GM06990 (cell line): ENCODE measurements around the gene ZNF700.
"Not testable (repeated sequence)": the region's sequence is repeated elsewhere in the genome, so short reads cannot be mapped to it uniquely, and the experiment has no call there.

ENCODE experiments used
- DNase-seq: peaks from one replicate; pipeline ENCODE4 v3.0.0-alpha.2; 2011; ENCODE audit not compliant: insufficient read length; ENCODE audit errors: extremely low read depth
- H3K27me3 ChIP-seq: replicated peaks from 2 replicates; pipeline ENCODE4 v1.6.0; 2011; ENCODE audit warnings: low read length; ENCODE audit not compliant: control insufficient read depth, insufficient read depth
- H3K36me3 ChIP-seq: 2 replicates; pipeline ENCODE4 v1.5.1; 2011; ENCODE audit warnings: low read length; ENCODE audit not compliant: control insufficient read depth, insufficient read depth
- H3K4me3 ChIP-seq: replicated peaks from 2 replicates; pipeline ENCODE4 v1.5.1; 2011; ENCODE audit warnings: low read depth, mild to moderate bottlenecking, control low read depth, low read length
- CTCF ChIP-seq: IDR thresholded peaks from 2 replicates; pipeline ENCODE4 v1.5.1; 2011; ENCODE audit warnings: low read length, control low read depth, mild to moderate bottlenecking, inconsistent platforms; ENCODE audit not compliant: insufficient read depth, poor library complexity, severe bottlenecking

Gene ZNF700

GRCh38 chr19:11942008-11942842, 17.3 kb downstream of the ZNF700 start:
- no peak for TF ChIP-seq CTCF
- no peak for DNase-seq
- H3K27me3 ChIP-seq = no peaks in the 10 kb centered on the region
- H3K4me3 ChIP-seq = no peak overlapping the region
- peaks cover 7% of the 10 kb centered on the region for H3K36me3 ChIP-seq

- Histone ChIP-seq H3K27me3 (no peaks in the 10 kb centered on the region), H3K4me3 (no peak overlapping the region), H3K36me3 (peaks cover 10% of the 10 kb centered on the region)
- no peak for TF ChIP-seq CTCF
- no peak for DNase-seq
Observed at GRCh38 chr19:11942843-11943108, 17.9 kb downstream of the ZNF700 start.

- no peak for DNase-seq
- H3K36me3 ChIP-seq = peaks cover 17% of the 10 kb centered on the region
- TF ChIP-seq CTCF = no peak
- no peaks in the 10 kb centered on the region for H3K27me3 ChIP-seq
- no peak overlapping the region for H3K4me3 ChIP-seq
Observed at GRCh38 chr19:11944656-11945055, 19.7 kb downstream of the ZNF700 start.

GRCh38 chr19:11948646-11949045, 23.7 kb downstream of the ZNF700 start:
- Histone ChIP-seq H3K36me3 (peaks cover 19% of the 10 kb centered on the region), H3K4me3 (no peak overlapping the region), H3K27me3 (no peaks in the 10 kb centered on the region)
- TF ChIP-seq CTCF = no peak
- no peak for DNase-seq

GRCh38 chr19:11949201-11949600, 24.3 kb downstream of the ZNF700 start:
- Histone ChIP-seq H3K4me3 (no peak overlapping the region), H3K27me3 (no peaks in the 10 kb centered on the region), H3K36me3 (peaks cover 17% of the 10 kb centered on the region)
- no peak for TF ChIP-seq CTCF
- no peak for DNase-seq

GRCh38 chr19:11949614-11950080, 24.7 kb downstream of the ZNF700 start:
- not testable (repeated sequence) for H3K27me3 ChIP-seq, DNase-seq, H3K4me3 ChIP-seq
- H3K36me3 ChIP-seq = peaks cover 17% of the 10 kb centered on the region
